Activated CD8-positive, alpha-beta T cell treated with anti-CD3 and anti-CD28 coated beads, Interleukin-2, amount 10 ng/mL, durations not matched to agents 7 days and 5 days (primary cell): ENCODE measurements around the gene CD207. TPM values are rescaled to one million over a fixed set of nuclear protein-coding genes. Genes with fewer than 3 reads are reported as not detected.

Source experiments
- ATAC-seq: fragments of 150-1000 bp; cut with Tn5 transposase; one replicate; pipeline ENCODE4 v1.10.0; 2021; ENCODE audit warnings: moderate library complexity
- CTCF ChIA-PET: fragments of 350-600 bp; sonication (Branson Sonifier 250); formaldehyde crosslinking; loops from one replicate; lab custom pipeline; 2021; ENCODE audit warnings: antibody characterized with exemption; lab: Charles Lee
- POLR2A ChIA-PET: fragments of 350-600 bp; sonication (Branson Sonifier 250); formaldehyde crosslinking; loops from one replicate; lab custom pipeline; 2021; ENCODE audit warnings: antibody characterized with exemption; lab: Charles Lee
- DNase-seq: peaks from one replicate; pipeline ENCODE4 v3.0.0-alpha.2; 2020
- H3K27ac Mint-ChIP-seq: one replicate; pipeline ENCODE4 v1.8.0; 2021; ENCODE audit warnings: mild to moderate bottlenecking, mixed read lengths
- H3K27me3 Mint-ChIP-seq: one replicate; pipeline ENCODE4 v1.8.0; 2021; ENCODE audit warnings: low read depth, mixed read lengths
- H3K36me3 Mint-ChIP-seq: one replicate; pipeline ENCODE4 v1.8.0; 2021; ENCODE audit warnings: low read depth, mixed read lengths
- H3K4me1 Mint-ChIP-seq: one replicate; pipeline ENCODE4 v1.8.0; 2021; ENCODE audit warnings: low read depth, mixed read lengths
- H3K4me3 Mint-ChIP-seq: one replicate; pipeline ENCODE4 v1.8.0; 2021; ENCODE audit warnings: mild to moderate bottlenecking, mixed read lengths
- H3K9me3 Mint-ChIP-seq: one replicate; pipeline ENCODE4 v1.8.0; 2022; ENCODE audit warnings: mixed read lengths; ENCODE audit not compliant: insufficient read depth
- total RNA-seq, 2 experiments: library from RNA; stranded (reverse); gene quantifications; one replicate each; pipeline ENCODE4 v1.2.3, GENCODE V29; 2021

The CD207 gene
- total RNA-seq, 2 experiments from 2014 or later = not detected

DNA sequence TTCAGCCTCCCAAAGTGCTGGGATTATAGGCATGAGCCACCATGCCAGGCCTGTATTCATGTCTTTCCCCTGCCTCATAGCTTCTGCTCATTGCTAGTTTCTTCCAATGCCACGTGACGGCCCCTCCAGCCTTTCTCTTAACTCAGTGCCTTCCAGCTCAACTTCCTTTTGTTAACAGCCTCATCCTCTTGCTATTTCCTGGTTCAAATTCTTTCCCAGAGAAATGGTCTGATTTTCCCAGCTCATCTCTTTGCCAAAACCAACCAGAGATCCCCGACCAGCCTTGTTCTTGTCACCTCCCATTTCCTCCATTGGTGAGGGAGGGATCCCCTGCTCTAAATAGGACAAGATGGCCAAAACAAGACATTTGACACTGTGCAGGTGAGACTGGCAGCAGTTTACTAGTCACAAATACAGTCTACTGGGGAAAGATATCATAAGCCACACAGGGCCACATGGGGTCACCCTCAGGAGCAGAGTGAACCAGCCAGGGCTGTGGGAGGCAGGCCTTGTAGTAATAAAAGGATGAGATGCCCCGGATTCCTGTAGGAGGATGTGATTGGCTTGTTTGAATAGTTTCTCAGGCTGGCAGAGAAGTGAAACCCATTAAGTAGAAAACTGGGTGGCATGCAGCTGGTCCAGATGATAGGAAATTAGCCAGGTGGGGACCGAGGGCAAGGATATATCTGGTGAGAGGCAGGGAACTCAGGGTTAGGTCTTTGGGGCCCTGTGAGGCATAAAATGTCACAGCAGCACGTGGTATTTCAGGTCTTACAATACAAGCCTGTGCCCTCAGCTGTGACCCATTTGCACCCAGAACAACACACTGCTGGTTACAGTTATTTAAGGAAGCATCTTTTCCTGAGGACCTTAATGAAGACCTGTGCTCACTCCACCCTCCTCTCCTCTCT, 6.4 kb downstream of the CD207 start:
- DNase-seq (no peak), ATAC-seq (no peak)
- CTCF ChIA-PET = interaction anchor here (0.9 kb wide), 1 partner anchor 32 kb away, joined by 5 read pairs; no protein-coding TSS in a partner anchor
- no peaks in the 10 kb centered on the region for H3K27me3 Mint-ChIP-seq
- H3K36me3 Mint-ChIP-seq = no peaks in the 10 kb centered on the region
- H3K9me3 Mint-ChIP-seq = no peaks in the 10 kb centered on the region
- no peak overlapping the region for H3K4me3 Mint-ChIP-seq
- POLR2A ChIA-PET = interaction anchor here (0.5 kb wide), 1 partner anchor 19 kb away, joined by 3 read pairs; no protein-coding TSS in a partner anchor
- H3K27ac Mint-ChIP-seq = peak overlapping the region; percentile 35
- H3K4me1 Mint-ChIP-seq = peaks cover 11% of the 10 kb centered on the region

DNA sequence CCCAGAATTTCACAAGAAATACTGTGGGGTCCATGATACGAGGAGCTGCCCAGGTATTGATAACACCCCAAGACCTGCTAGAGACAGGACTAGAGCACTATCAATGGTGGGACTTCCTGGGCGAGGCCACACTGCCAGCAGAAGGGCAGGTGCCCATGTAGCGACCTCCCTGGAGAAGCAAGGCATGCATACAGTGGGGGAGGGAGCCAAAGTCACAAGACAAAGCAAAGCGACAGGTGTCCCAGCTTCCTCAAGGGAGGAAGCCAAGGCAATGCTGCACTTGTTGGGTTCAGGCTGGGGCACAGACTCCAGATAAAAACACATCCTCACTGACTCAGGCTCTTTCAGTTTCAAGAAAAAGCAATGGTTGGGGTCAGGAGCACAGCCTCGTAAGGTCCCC, 7.5 kb downstream of the CD207 start:
- no peak overlapping the region for H3K27ac Mint-ChIP-seq
- no peaks in the 10 kb centered on the region for H3K36me3 Mint-ChIP-seq
- H3K9me3 Mint-ChIP-seq = no peaks in the 10 kb centered on the region
- H3K4me1 Mint-ChIP-seq = peaks cover 14% of the 10 kb centered on the region
- H3K27me3 Mint-ChIP-seq = no peaks in the 10 kb centered on the region
- DNase-seq (no peak), ATAC-seq (no peak)
- H3K4me3 Mint-ChIP-seq = no peak overlapping the region
- ChIA-PET POLR2A (no interaction called here), CTCF (no interaction called here)

DNA sequence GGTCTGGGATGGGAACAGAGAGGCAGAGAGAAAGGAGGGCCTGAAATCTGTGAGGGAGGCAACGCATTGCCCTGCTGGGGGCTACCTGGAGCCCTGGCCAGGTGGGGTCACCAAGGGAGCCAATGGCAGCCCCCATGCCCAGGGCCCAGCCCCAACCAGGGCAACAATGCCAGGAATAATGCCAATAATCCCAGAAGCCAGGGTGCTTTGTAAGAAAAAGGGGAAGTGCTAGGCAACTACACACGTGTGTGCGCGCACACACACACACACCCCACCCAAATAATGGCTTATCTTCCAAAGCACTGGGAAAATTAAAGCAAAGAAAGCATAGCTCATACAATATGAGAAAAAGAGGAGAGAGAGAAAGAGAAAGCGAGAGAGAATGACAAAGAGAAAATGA, 8.2 kb downstream of the CD207 start:
- no peaks in the 10 kb centered on the region for H3K27me3 Mint-ChIP-seq
- peaks cover 21% of the 10 kb centered on the region for H3K4me1 Mint-ChIP-seq
- H3K36me3 Mint-ChIP-seq = no peaks in the 10 kb centered on the region
- no peaks in the 10 kb centered on the region for H3K9me3 Mint-ChIP-seq
- no peak for ATAC-seq
- CTCF ChIA-PET = interaction anchor here (1.2 to 1.8 kb wide), 2 partner anchors 34 to 121 kb away, joined by 5 to 6 read pairs; no protein-coding TSS in a partner anchor
- POLR2A ChIA-PET = no interaction called here
- no peak for DNase-seq
- H3K4me3 Mint-ChIP-seq = no peak overlapping the region
- H3K27ac Mint-ChIP-seq = no peak overlapping the region

DNA sequence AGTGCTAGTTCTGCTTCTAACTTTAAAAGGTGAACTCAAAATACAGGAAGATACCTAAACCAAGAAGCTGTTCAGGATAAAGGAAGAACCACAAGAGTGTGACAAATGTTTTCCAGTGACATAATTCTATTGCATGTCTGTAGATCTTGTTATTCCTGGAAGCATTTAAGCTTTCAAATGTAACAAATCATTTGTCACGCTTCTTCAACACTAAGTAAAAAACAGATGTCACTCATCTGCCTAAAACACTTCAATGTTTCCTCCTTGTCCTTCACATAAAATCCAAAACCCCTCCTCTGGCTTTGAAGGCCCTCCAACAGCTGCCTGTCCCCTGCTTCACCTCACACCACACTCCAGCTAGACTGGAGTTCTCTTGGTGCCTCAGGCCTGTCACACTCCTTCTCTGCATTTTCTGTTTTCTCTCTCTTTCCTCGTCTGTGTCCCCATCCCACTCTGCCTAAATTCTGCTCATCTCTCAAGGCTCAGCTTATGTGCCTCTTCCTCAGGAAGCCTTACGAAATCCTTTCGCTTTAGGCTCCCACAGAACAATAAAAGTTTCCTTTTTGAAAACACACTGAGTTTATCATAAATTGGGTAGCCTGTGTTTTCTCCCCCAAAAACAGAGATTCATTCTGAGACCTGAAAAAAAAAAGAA, 8.8 kb downstream of the CD207 start:
- Mint-ChIP-seq H3K27me3 (no peaks in the 10 kb centered on the region), H3K4me1 (peaks cover 22% of the 10 kb centered on the region), H3K4me3 (no peak overlapping the region), H3K9me3 (no peaks in the 10 kb centered on the region), H3K36me3 (no peaks in the 10 kb centered on the region), H3K27ac (no peak overlapping the region)
- ATAC-seq (no peak), DNase-seq (no peak)
- CTCF ChIA-PET = interaction anchor here (1.2 to 1.8 kb wide), 2 partner anchors 35 to 122 kb away, joined by 5 to 6 read pairs; no protein-coding TSS in a partner anchor
- POLR2A ChIA-PET = no interaction called here

DNA sequence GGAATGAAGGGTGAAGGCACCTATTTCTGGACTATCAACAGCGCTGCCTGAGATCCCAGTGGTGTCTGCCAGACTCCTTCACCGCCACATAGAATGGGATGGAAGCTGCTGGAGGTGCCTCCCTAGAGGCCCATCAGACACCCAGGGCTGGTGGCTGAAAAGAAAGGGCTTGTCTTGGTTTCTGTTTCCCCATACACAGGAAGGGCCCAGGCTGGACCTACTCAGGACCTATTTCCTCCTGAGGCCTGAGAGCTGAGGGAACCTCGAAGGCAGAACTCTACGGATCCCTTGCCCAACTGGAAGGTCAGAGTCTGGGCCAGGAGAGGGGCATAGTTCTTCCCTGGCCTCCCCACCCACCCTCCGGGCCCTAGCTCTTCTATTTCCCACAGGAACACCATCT, 12.4 kb downstream of the CD207 start:
- POLR2A ChIA-PET = no interaction called here
- H3K4me3 Mint-ChIP-seq = no peak overlapping the region
- no peak overlapping the region for H3K27ac Mint-ChIP-seq
- H3K27me3 Mint-ChIP-seq = peaks cover 3% of the 10 kb centered on the region
- CTCF ChIA-PET = no interaction called here
- DNase-seq = no peak
- ATAC-seq = no peak
- H3K36me3 Mint-ChIP-seq = no peaks in the 10 kb centered on the region
- H3K9me3 Mint-ChIP-seq = no peaks in the 10 kb centered on the region
- peaks cover 22% of the 10 kb centered on the region for H3K4me1 Mint-ChIP-seq

DNA sequence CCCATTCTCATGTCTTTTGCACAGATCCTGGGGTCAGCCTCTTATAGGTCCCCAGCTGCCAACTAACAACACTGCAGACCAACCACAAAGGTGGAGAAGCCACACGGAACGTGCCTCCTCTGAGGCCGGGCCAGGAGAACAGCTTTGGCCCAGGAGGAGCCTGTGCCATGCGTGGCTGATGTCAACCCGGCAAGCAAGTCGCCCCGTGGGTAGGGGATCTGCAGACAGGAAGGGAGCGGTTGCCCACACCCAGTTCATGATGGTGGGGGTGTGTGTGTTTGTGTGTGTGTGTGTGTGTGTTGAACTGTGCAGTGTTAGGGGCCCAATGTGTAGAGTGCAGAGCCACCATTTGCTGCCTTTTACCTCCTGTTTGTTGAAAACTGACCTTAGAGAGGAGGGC, 12.8 kb downstream of the CD207 start:
- H3K9me3 Mint-ChIP-seq = no peaks in the 10 kb centered on the region
- peaks cover 22% of the 10 kb centered on the region for H3K4me1 Mint-ChIP-seq
- peaks cover 3% of the 10 kb centered on the region for H3K27me3 Mint-ChIP-seq
- H3K36me3 Mint-ChIP-seq = no peaks in the 10 kb centered on the region
- DNase-seq (no peak), ATAC-seq (no peak)
- H3K27ac Mint-ChIP-seq = peak overlapping the region; percentile 2
- CTCF ChIA-PET = no interaction called here
- POLR2A ChIA-PET = no interaction called here
- no peak overlapping the region for H3K4me3 Mint-ChIP-seq

DNA sequence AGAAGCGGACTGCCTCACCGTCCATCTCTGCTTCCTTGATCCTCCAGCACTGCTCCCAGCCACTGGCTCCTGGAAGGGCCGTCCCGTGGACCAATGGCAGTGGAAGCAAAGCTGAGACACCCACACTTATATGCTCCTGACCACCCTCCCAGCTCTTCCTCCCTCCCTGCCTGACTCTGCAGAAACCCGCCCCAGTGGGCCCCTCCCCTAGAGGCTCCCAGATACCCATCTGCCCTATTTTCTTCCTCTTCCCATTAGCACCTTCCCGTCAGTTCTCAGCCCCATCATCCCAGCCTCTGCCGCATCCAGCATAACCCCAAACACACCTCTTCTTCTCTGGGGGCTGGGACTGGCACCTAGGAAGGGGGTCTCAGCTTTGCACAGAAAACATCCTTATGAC, 15.1 kb downstream of the CD207 start, which contains the start of gene CLEC4F:
Gene CLEC4F, minus strand, starts transcription at position 101 of the 400 bp plus-strand sequence. Its CDS starts 76 bp downstream, at position 25.
- Mint-ChIP-seq H3K36me3 (no peaks in the 10 kb centered on the region), H3K27ac (no peak within 1 kb of the TSS), H3K4me1 (peaks cover 13% of the 10 kb centered on the region), H3K9me3 (no peaks in the 10 kb centered on the region), H3K4me3 (no peak within 1 kb of the TSS), H3K27me3 (peaks cover 5% of the 10 kb centered on the region)
- ChIA-PET CTCF (no interaction called here), POLR2A (no interaction called here)
- no peak for ATAC-seq
- DNase-seq = no peak

DNA sequence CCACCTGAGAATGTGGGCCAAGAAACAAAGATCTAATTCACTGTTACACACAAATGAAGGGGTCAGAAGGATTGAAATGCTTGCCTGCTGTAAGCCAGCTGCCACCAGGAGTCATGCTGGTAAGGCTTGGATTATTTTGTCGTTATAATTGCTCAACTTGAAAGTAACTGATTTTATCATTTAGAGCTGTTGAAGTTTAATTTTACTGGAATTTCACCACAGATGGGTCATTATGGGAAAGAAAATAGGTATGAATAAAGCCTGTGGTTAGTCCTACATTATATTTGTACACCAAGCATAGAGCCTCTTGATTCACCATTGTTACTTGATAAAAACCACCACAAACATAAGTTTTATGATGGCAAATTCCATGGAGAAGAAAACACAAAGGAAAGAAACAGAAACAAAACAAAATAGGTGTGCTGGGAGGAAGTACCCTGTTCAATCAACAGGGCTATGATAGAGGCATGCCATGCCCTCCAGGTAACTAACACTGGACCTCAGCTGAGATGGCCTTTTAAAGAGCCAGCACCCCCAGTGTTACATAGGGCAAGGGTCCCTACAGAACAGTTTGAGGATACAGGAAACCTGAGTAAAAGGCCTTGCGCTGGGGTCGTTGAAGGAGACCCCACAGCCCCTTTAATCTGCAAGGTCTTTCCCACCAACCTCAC, 18.2 kb downstream of the CD207 start:
- no peak for DNase-seq
- POLR2A ChIA-PET = no interaction called here
- Mint-ChIP-seq H3K36me3 (no peaks in the 10 kb centered on the region), H3K9me3 (no peaks in the 10 kb centered on the region), H3K27ac (no peak overlapping the region), H3K4me1 (peaks cover under 1% of the 10 kb centered on the region), H3K4me3 (no peak overlapping the region), H3K27me3 (peaks cover 9% of the 10 kb centered on the region)
- no peak for ATAC-seq
- CTCF ChIA-PET = interaction anchor here (0.7 kb wide), 1 partner anchor 53 kb away, joined by 3 read pairs; no protein-coding TSS in a partner anchor

DNA sequence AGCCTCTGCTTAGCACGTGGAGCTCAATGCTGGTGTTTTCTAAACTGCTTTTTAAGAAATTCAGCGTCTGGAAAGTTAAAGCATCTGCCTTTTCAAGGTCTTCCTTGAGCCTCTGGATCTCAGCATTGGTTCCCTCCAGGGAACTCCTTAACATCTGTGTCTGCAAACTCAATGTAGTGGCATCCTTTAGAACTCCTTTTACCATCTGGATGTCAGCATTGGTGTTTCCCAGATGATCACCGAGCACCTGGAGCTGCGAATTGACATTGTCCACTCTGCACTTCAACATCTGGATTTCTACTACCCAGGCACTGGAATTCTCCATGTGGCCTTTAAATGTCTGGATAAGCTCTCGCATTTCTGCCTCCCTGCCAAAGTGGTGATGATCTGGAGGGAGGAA, 18.9 kb downstream of the CD207 start:
- Mint-ChIP-seq H3K4me1 (no peaks in the 10 kb centered on the region), H3K36me3 (no peaks in the 10 kb centered on the region), H3K27me3 (peaks cover 9% of the 10 kb centered on the region), H3K4me3 (no peak overlapping the region), H3K9me3 (no peaks in the 10 kb centered on the region), H3K27ac (no peak overlapping the region)
- ChIA-PET POLR2A (interaction anchor here (0.9 kb wide), 1 partner anchor 55 kb away, joined by 3 read pairs; no protein-coding TSS in a partner anchor), CTCF (no interaction called here)
- no peak for DNase-seq
- ATAC-seq = no peak

DNA sequence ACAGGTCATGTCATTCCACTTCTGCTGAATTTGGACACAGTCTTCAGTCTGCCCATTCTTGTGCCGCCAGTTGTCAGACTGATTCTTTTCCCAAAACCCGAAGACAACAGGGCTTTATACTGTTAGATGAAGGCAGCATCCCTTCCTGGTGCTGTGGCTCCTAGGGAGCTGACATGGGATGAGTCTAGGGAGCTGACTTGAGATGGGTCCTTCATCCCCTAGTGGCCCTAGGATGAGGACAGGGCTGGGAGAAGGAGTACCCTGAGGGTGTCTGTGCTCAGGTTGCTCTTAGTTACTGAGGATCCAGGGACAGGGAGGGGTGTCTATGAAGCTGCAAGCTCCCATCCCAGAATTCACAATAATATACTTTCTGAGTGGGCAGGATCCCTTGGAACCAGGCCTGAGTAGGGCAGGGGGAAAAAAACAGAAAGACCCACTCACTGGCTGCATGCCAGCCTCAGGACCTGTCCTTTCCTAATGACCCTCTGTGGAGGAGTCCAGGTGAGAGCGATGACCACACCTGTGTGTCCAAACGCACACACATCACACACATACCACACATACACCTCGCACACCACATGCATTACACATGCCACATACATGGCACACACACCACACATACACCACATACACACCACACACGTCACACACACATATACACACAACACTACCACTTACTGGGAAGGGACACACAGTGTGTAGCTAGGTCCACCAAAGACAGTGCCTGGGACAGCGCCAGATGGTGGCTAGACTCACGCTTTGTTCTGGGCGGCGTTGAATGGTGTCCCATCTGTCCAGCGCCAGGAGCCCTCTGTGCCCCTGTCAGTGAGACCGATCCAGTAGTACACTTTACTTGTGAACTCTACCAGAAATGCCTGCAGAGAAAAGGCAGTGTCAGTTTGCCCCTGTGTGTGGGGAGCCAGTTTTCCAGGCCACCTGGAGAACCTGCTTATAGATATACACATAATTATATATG, 26.3 kb downstream of the CD207 start:
- no peaks in the 10 kb centered on the region for H3K4me1 Mint-ChIP-seq
- H3K9me3 Mint-ChIP-seq = no peaks in the 10 kb centered on the region
- POLR2A ChIA-PET = no interaction called here
- DNase-seq (no peak), ATAC-seq (no peak)
- peaks cover 5% of the 10 kb centered on the region for H3K27me3 Mint-ChIP-seq
- H3K27ac Mint-ChIP-seq = no peak overlapping the region
- H3K36me3 Mint-ChIP-seq = no peaks in the 10 kb centered on the region
- H3K4me3 Mint-ChIP-seq = no peak overlapping the region
- CTCF ChIA-PET = interaction anchor here (0.6 to 1.1 kb wide), 2 partner anchors 24 kb away, joined by 3 to 4 read pairs; no protein-coding TSS in a partner anchor

DNA sequence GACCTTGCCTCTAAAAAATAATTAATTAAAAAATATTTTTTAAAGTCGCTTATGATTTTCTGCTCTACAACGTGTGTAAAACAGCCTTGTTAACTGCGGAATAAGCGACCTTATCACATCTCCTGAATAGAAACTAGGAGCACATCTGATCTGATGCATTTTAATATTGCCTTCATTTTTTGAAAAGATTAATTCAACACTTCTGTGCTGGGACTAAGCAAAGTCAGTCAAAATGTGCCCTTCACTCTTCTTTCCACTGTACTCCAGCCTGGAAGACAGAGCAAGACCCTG, 27.8 kb downstream of the CD207 start:
- ChIA-PET CTCF (interaction anchor here (1.1 to 1.2 kb wide), 2 partner anchors 22 kb away, joined by 3 read pairs; no protein-coding TSS in a partner anchor), POLR2A (no interaction called here)
- no peak overlapping the region for H3K27ac Mint-ChIP-seq
- no peaks in the 10 kb centered on the region for H3K4me1 Mint-ChIP-seq
- no peaks in the 10 kb centered on the region for H3K9me3 Mint-ChIP-seq
- H3K4me3 Mint-ChIP-seq = no peak overlapping the region
- ATAC-seq (no peak), DNase-seq (no peak)
- H3K27me3 Mint-ChIP-seq = peaks cover 7% of the 10 kb centered on the region
- H3K36me3 Mint-ChIP-seq = no peaks in the 10 kb centered on the region
